GM18508 (cell line): ENCODE measurements around the gene NDST1.
"Not testable (repeated sequence)": the region's sequence is repeated elsewhere in the genome, so short reads cannot be mapped to it uniquely, and the experiment has no call there.

ENCODE experiments used
- ATAC-seq: cut with Tn5 transposase; IDR thresholded peaks from one replicate; pipeline ENCODE4 v1.9.1; 2021; ENCODE audit warnings: moderate number of reproducible peaks; ENCODE audit not compliant: insufficient read depth, unreplicated experiment

Gene NDST1

DNA sequence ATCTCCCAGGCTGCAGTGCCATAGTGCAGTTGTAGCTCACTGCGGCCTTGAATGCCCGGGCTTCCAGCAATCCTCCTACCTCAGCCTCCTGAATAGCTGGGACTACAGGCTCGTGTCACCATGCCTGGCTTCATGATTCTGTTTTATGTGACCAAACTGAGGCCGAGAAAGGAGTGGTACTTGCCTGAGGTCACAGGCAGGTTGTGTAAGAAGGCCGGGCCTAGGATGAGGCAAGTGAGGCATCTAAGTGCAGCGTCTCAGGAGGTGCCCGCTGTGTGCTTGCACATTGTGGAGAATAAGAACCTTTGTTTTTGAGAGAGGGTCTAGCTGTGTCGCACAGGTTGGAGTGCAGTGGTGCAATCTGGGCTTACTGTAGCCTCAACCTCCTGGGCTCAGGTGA, 2.1 kb upstream of the NDST1 start:
- no peak for ATAC-seq

DNA sequence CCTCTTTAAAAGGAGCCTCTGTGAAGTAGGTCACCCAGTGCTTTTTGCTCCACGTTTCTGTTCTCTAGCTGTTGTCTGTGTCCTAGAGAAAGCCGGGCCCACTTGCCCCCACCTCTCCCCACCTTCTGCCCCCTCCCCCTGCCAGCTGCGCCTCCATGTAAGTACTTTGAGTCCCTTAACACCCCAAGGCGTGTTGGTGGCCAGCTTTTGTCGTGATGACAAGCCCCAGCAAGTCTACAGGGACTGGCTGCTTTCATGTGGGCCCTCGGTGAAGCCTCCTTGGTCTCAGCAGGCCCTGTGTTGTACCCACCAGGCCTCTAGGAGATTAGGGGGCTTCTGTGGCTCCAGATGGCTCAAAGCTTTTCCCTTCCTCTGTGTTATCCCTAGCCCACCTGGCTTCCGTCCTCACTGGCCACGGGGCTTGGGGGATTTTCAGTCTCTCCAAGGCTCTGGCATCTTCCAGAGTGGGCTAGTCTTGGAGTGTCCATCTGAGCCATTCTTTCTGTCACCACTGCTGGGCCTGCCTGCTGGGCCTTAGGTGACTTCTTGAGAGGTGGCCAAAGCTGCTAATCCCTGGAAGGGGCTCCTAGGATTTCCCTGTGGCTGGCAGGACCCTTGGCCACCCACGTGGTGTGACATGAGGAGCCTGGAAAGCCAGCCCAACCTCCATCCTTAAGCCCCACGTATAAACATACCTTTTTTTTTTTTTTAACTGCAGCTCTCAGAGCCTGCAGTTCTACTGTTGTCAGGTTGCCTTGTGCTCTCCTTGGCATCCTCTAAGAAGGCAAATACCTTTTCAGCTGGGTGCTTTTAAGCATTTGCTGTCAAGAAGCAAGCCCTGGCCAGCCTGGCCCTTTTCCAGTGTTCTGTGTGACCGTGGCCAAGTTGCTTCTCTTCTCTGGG, 1.1 kb upstream of the NDST1 start:
- ATAC-seq = no peak

DNA sequence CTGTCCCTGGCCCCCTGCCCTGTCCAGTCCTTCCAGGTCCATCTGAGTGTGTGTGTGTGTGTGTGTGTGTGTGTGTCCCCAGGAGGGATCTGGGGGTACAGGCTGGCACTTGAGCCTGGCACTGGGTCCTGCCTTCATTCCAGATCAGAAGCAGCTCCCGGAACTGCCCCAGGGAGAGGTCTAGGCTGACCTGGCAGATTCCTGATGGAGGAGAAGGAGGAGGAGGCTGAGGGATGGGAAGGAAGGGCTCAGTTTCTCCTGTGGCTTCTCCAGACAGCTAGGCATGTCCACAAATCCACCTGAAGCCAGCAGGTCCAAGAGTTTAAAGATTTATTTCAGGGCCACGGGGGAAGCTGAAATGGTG, 328 bp downstream of the NDST1 start:
- ATAC-seq = no peak

DNA sequence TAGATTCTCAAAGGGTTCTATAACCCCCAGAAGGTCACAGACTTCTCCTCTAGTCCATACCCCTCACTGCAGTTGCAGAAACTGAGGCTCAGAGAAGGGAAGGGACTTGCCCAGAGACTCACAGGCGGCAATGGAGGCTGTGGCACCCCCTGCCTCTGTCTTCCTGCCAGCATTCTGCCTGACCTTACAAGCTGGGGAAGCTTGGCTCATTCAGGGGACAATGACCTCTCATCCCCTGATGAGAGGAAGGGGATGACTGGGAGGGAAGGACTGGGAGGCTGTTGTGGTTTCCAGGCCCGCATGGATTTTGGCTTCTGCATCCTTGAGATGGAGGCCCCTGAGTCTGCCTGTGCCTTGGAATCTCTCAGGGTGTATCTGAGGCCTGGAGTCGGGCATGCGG, 897 bp downstream of the NDST1 start:
- no peak for ATAC-seq

- no peak for ATAC-seq
These were observed 2.1 kb downstream of the NDST1 start for GRCh38 chr5:150509992-150510391.

GRCh38 chr5:150510460-150511263, 2.7 kb downstream of the NDST1 start:
- no peak for ATAC-seq

GRCh38 chr5:150511578-150512367, 3.8 kb downstream of the NDST1 start:
- no peak for ATAC-seq

GRCh38 chr5:150512368-150512747, 4.4 kb downstream of the NDST1 start:
- ATAC-seq = no peak

DNA sequence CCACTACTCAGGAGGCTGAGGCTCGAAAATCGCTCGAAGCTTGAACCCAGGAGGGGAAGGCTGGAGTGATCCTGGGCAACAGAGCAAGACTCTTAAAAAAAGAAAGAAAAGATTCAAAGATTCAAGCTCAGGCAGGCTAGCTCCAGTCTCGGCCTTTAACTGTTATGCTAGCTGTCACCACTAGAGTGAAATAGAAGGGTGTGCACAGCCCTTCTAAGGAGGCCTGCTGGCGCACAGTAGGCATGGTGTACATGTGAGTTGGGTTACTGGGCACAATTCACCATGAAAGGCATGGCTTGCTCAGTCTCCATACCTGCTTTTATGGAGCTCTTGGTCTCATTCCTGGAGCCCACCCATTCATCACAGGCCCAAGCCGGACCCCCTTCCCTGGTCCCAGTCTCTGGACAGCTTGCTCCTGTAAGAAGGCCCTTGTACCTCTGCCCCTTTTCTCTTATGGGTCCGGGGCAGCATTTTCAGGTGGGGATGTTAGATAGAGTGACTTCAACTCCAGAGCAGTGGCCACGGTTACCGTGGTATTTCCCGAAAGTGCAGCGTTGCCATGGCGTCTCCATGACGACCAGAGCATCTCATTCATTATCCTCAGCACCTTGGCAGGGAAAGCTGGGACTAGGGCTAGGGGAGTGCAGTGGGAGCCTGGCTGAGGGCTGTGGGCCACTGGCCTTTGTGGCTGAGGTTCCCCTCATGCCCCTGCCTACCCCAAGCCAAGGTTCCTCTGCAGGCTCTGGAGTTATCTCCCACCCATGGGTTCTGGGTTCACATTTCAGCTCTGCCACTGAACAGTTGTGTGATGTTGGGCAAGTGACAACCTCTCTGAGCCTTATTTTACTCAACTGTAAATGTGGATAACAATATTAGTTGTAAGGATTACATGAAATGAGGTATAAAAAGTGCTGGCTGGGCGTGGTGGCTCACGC, 5.7 kb downstream of the NDST1 start:
- ATAC-seq = no peak

DNA sequence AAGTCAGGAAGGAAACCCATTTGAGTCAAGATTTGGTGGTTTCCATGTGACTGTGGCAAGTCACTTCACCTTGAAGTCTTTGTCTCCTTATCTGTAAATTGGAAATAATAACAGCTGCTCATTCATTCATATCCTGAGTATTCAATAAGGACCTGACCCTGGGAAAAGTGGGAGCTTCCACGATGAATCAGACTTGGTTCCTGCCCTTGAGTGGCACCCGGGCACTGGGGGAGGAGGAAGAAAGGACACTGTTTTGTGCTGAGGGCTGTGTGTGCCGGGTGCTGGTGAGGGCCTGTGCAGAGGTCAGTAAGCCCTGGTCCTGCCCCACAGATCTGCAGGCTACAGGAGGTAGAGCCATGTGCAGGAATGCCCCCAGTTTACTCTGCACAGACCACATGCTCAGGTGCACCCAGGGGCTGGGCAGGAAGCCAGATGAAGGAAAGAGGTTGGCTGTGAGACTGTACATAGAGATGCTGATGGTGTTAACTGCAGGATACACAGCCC, 6.8 kb downstream of the NDST1 start:
- no peak for ATAC-seq

DNA sequence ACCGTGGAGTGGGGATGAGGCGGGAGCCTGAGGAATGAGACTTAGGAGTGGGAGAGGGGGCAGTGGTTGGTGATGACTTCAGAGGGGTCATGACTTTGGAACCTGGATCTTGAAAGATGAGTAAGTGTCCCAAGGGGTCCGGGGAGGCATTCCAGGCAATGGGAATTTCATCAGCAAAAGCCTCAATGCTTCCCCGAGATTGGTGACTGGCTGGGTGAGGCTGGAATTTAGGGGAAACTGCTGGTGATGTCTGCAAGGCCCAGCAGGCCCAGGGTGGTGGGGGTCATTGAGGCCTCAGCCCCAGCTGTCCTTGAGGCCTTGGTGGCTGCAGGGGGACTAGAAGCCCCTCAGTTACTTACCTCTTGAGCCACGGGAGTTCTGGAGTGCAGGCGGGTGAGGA, 7.5 kb downstream of the NDST1 start:
- ATAC-seq = no peak

GRCh38 chr5:150516011-150516410, 8.1 kb downstream of the NDST1 start:
- no peak for ATAC-seq

- no peak for ATAC-seq
These were observed 9.6 kb downstream of the NDST1 start for GRCh38 chr5:150517272-150518152.

DNA sequence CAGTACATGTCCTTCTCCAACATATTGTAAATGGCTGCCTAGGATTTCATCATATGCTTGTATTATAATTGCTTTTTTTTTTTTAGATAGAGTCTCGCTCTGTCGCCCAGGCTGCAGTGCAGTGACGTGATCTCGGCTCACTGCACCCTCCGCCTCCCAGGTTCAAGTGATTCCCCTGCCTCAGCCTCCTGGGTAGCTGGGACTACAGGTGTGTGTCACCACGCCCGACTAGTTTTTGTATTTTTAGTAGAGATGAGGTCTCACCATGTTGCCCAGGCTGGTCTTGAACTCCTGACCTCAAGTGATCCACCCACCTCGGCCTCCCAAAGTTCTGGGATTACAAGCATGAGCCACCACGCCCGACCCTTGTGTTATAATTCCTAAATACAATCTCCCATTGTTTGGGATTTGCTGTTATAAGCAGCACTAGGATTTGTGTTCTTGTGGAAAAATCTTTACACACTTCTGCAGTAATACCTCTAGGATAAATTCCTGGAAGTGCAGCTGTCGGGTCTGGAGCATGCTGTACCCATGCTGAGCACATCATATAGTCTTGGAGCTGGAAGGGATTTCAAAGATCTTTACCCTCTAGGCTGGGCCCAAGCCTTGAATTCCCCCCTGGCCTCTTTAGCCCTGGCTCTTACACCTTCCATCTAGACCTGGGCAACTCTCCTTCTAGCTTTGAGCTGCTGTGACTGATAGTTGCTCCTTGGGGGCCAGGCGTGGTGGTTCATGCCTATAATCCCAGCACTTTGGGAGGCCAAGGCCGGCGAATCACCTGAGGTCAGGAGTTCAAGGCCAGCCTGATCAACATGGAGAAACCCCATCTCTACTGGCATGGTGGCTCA, 11.0 kb downstream of the NDST1 start:
- ATAC-seq = not testable (repeated sequence)

DNA sequence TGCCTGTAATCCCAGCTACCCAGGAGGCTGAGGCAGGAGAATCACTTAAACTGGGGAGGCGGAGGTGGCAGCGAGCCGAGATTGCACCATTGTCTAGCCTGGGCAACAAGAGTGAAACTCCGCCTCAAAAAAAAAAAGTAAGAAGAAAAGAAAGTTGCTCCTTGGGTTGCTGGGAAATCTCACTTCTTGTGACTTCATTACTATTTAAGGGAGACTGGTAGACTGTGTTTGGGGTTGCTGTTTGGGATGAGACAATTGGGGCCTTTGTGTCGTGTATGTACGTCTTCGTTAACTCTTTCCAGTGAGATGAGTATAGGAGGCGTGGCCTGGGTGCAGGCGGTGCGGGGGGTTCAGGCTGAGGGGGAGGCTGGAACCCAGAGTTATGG, 11.6 kb downstream of the NDST1 start:
- ATAC-seq = no peak

DNA sequence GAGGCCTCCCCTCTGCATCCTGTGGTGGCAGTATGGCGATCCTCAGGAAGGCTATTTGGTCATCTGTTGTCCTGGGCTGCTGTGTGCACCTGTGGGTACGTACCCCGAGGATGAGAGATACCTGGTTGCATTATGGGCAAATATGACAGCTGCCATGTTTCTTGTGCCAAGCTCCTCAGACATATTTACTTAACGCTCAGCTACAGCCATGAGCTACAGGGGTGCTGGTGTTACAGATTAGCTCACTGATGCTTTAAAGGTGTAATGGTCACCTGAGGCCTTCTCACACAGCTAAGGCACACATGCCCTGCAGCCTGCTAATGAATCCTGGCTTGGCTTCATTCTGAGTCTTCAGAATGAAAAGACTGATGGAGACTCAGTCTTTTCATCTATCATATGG, 12.0 kb downstream of the NDST1 start:
- ATAC-seq = no peak

DNA sequence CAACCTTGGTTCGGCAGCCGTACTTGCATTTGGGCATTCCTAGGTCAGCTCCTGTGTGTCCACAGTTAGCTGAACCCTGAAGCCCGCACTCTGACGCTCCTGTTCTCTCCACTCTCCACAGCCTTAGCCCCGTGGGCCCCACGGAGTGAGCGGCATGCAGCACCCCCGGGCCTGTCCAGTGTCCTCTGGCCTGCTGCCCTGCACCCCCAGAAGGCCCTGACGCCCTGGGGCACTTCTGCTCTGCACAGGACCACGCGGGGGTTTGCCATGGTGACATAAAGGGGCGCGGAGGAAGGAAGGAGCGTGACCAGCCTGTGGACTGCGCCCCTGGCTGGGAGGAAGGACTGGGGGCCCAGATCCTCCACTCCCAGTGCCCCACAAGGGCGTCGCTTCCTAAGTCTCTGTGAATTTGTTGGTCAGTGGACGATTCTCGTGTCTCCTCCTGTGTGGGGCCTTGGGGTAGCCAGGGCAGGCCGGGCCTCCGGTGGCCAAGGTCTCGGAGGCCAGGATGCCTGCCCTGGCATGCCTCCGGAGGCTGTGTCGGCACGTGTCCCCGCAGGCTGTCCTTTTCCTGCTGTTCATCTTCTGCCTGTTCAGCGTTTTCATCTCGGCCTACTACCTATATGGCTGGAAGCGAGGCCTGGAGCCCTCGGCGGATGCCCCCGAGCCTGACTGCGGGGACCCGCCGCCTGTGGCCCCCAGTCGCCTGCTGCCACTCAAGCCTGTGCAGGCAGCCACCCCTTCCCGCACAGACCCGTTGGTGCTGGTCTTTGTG, 13.0 kb downstream of the NDST1 start:
- ATAC-seq = no peak
